Lower lobe of right lung (tissue), 2 donors: ENCODE results near the gene DAP3. TPM values are rescaled to one million over a fixed set of nuclear protein-coding genes. Genes with fewer than 3 reads are reported as not detected.
"Not testable (repeated sequence)": the region's sequence is repeated elsewhere in the genome, so short reads cannot be mapped to it uniquely, and the experiment has no call there.

Experiments used
- ATAC-seq, 2 donors: fragments of 200-7000 bp; cut with Tn5 transposase; one replicate each; pipeline ENCODE4 v1.9.1; 2020 to 2022; ENCODE audit warnings: mild to moderate bottlenecking in 2 of 2, moderate library complexity in 2 of 2
- DNase-seq: peaks from one replicate; pipeline ENCODE4 v3.0.0-alpha.2; 2020
- H3K27ac ChIP-seq: fragments of 200-600 bp; one replicate; pipeline ENCODE4 v1.8.0; 2022
- H3K27me3 ChIP-seq: fragments of 200-600 bp; one replicate; pipeline ENCODE4 v1.8.0; 2022; ENCODE audit warnings: low read depth
- H3K36me3 ChIP-seq: fragments of 200-600 bp; one replicate; pipeline ENCODE4 v1.8.0; 2022; ENCODE audit warnings: mild to moderate bottlenecking
- H3K4me1 ChIP-seq: fragments of 200-600 bp; one replicate; pipeline ENCODE4 v1.8.0; 2022
- H3K4me3 ChIP-seq: fragments of 200-600 bp; one replicate; pipeline ENCODE4 v1.8.0; 2022; ENCODE audit warnings: mild to moderate bottlenecking
- H3K9me3 ChIP-seq: fragments of 200-600 bp; one replicate; pipeline ENCODE4 v1.8.0; 2022
- intact Hi-C: fragments of 100-400 bp; cut with DNase I; formaldehyde crosslinking; loops from one replicate; pipeline ENCODE4 v1.11.0; 2022
- total RNA-seq: library from RNA; stranded (reverse); fragmentation: NEBNext Ultra II Directional; extraction: Animal tissue kit (Norgen Biotek cat#: 25700); gene quantifications from one replicate; pipeline ENCODE4 v1.2.1, GENCODE V29; 2021
- TF ChIP-seq, protein P1 (sequence below): fragments of 200-600 bp; IDR thresholded peaks from one replicate; pipeline ENCODE4 v1.8.0; 2022; ENCODE audit warnings: antibody characterized with exemption, mild to moderate bottlenecking
- donor health status: DM: no; HTN: yes; CAD: no; lungs with severe emphysema.

The DAP3 gene
- total RNA-seq, 1 donor from 2014 or later: 77.7 TPM

DNA sequence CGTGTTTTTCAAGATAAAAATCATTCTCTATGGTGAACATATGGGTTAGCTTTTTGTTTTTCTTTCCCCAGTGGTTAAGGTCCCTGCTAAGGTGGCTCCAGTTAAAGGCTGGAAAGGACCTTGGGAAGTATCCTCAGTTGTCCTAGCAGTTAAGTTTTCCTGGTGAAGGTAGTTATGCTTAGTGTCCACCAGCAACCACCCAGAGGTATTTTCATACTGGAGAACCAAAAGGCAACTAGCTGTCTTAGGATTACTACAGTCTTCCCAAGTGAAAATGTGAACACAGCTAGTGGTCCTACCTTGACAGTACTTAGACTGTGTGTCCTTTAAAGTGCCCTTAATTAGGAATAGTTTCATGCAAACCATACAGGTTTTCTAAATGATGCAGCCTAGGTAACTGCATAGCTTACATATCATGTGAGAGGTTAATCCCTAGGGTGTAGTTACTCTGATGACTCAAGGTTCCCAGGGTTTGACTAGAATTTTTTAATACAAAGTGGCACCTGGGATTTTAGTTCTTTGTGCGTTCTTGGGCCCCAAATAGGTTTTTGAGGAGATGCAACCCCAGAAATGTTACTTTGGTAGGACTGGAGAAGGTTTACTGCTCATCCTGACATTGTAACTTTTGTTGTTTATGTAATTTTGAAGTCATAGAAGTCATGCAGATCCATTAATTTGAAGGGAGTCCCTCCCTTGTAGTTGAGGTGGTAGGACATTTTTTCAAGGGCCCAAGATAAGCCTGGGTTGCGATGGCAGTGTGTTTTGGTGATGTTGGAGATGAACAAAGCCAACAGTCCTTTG is 36.8 kb upstream of the DAP3 start:
- H3K4me1 ChIP-seq: peaks cover 32% of the 10 kb centered on the region
- DNase-seq (no peak), ATAC-seq (no peak)
- TF ChIP-seq, protein P1, sequence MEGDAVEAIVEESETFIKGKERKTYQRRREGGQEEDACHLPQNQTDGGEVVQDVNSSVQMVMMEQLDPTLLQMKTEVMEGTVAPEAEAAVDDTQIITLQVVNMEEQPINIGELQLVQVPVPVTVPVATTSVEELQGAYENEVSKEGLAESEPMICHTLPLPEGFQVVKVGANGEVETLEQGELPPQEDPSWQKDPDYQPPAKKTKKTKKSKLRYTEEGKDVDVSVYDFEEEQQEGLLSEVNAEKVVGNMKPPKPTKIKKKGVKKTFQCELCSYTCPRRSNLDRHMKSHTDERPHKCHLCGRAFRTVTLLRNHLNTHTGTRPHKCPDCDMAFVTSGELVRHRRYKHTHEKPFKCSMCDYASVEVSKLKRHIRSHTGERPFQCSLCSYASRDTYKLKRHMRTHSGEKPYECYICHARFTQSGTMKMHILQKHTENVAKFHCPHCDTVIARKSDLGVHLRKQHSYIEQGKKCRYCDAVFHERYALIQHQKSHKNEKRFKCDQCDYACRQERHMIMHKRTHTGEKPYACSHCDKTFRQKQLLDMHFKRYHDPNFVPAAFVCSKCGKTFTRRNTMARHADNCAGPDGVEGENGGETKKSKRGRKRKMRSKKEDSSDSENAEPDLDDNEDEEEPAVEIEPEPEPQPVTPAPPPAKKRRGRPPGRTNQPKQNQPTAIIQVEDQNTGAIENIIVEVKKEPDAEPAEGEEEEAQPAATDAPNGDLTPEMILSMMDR: no peak
- peak overlapping the region; percentile 36 for H3K27ac ChIP-seq
- H3K4me3 ChIP-seq: no peak overlapping the region
- H3K36me3 ChIP-seq: no peaks in the 10 kb centered on the region
- no peaks in the 10 kb centered on the region for H3K27me3 ChIP-seq
- intact Hi-C loops: no loop called here
- H3K9me3 ChIP-seq: peaks cover 7% of the 10 kb centered on the region

DNA sequence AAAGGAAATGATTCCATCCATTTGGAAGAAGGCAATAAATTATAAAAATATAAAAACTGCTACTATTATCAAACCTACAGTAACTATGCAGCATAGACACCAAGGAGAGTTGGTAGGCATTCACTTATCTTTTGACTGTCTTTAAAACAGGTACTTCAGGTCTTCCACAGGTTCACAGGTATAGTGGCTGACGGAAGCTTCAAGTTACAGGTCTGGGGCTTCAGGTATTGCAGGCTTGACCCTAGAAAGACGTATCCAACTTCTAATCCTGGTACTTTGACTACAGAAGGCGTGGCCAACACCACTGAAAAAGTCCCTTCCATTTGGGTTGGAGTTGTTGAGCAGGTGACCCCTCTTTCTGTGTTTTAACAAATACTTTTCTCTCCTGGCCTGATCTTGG is 35.9 kb upstream of the DAP3 start:
- ATAC-seq (no peak), DNase-seq (no peak)
- no peaks in the 10 kb centered on the region for H3K27me3 ChIP-seq
- H3K9me3 ChIP-seq: peaks cover 7% of the 10 kb centered on the region
- H3K36me3 ChIP-seq: no peaks in the 10 kb centered on the region
- TF ChIP-seq, protein P1: no peak
- peaks cover 32% of the 10 kb centered on the region for H3K4me1 ChIP-seq
- no peak overlapping the region for H3K4me3 ChIP-seq
- intact Hi-C loops: no loop called here
- no peak overlapping the region for H3K27ac ChIP-seq

DNA sequence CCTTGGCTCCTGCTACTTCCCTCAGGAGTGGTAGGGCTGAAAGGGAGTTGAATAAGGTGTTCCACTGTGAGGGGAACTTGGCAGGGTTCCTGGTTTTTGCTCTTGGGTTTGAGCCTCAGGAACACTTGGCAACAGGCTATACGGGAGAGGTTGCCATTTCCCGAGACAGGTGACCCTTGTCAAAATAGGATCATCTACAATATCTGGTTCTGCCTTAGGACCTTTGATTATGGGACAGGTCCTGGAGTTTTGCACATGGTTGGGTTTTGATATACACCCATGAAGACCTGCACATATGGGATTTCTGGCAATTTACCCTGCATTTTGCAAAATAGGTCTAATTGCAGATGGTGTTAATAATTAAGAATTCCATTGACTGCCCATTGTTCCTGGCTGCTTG is 31.4 kb upstream of the DAP3 start:
- H3K4me3 ChIP-seq: no peak overlapping the region
- H3K27ac ChIP-seq: no peak overlapping the region
- TF ChIP-seq, protein P1: no peak
- H3K4me1 ChIP-seq: no peaks in the 10 kb centered on the region
- ATAC-seq: peak in 1 of 2 donors; percentile 26
- peaks cover 42% of the 10 kb centered on the region for H3K36me3 ChIP-seq
- no peaks in the 10 kb centered on the region for H3K9me3 ChIP-seq
- no peak for DNase-seq
- no peaks in the 10 kb centered on the region for H3K27me3 ChIP-seq
- intact Hi-C loops: no loop called here

DNA sequence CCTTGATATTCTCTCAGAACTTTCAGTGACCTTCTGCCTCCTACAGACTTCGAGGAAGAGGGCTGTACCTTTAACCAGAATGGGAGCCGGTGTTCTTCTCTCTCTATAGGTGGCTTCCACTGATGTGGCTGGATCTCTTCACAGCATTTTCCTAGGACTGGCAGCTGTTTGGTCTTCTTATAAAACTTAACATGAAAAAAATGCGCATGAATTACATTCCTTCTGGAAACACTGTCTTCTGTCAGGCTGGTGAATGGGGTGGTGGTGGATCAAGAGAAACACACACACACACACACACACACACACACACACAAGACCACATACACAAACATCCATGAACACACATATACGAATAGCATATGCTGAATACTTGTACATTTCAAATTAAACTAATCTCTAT is 27.7 kb upstream of the DAP3 start:
- H3K27me3 ChIP-seq, H3K4me1 ChIP-seq, H3K9me3 ChIP-seq, ATAC-seq, intact Hi-C loops, DNase-seq, H3K27ac ChIP-seq, H3K4me3 ChIP-seq: not testable (repeated sequence)
- peaks cover 80% of the 10 kb centered on the region for H3K36me3 ChIP-seq

DNA sequence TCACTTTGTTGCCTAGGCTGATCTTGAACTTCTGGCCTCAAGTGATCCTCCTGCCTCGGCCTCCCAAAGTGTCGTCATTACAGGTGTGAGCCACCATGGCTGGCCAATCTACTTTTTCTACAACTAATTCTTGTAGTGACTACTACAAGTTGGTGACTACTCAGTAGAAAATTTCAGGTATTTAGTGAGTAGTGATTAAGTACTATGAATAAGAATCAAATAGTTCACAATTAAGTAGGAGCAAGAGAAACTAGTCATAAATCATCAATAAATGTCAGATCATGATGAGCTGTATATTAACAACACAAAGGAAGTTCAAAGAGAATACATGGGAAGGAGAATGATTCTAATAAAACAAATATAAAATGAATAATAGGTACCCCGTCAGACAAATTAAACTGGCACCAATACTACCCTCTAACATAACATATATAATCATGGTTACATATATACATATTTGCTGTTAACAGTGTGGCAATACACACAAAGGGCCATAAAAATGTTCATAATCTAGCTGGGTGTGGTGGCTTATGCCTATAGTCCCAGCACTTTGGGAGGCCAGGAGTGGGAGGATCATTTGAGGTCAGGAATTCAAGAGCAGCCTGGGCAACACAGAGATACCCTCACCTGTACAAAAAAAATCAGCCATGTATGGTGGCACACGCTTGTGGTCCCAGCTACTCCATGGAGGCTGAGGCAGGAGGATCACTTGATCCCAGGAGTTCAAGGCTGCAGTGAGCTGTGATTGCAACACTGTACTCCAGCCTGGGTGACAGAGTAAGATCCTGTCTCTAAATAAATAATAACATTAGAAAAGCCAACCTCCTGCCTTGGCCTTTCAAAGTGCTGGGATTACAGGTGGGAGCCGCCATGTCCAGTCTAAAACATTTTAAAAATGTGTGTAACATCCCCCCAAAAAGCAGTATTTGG is 19.4 kb upstream of the DAP3 start:
- DNase-seq (no peak), ATAC-seq (no peak)
- peaks cover 100% of the 10 kb centered on the region for H3K36me3 ChIP-seq
- H3K4me1 ChIP-seq: no peaks in the 10 kb centered on the region
- H3K9me3 ChIP-seq: no peaks in the 10 kb centered on the region
- H3K27me3 ChIP-seq: no peaks in the 10 kb centered on the region
- TF ChIP-seq, protein P1: no peak
- no peak overlapping the region for H3K4me3 ChIP-seq
- intact Hi-C loops: no loop called here
- H3K27ac ChIP-seq: no peak overlapping the region

DNA sequence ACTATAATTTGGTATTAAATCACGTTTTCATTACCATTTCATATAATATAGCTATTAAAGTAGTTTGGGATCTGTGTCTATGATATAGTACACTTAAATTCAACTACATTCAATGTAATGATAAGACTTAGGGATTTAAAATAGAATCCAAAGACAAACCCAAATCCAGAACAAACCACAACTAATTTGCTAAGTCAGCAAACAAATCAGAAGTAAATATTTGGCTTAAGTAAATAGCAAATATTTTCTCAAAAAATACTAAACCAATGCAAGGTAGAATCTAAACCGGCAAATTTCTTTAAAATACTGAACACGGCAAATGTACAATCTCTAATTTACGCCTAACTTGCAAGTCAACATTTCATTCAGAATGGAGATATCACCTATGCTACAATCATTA is 17.1 kb upstream of the DAP3 start:
- Histone ChIP-seq H3K36me3 (peaks cover 100% of the 10 kb centered on the region), H3K27me3 (no peaks in the 10 kb centered on the region)
- intact Hi-C loops: no loop called here

More for the DNA sequence above, 17.1 kb upstream of the DAP3 start:
- Histone ChIP-seq H3K4me1 (no peaks in the 10 kb centered on the region), H3K27ac (no peak overlapping the region), H3K9me3 (no peaks in the 10 kb centered on the region), H3K4me3 (no peak overlapping the region)
- DNase-seq (no peak), ATAC-seq (no peak)
- TF ChIP-seq, protein P1: no peak
